ENCODE measurements around the gene LIMA1. TPM values are rescaled to one million over a fixed set of nuclear protein-coding genes. Genes with fewer than 3 reads are reported as not detected.
A peak's percentile ranks its signal among the peaks of the same experiment; 100 is the strongest.

The LIMA1 gene
- total and polyA plus RNA-seq, 2 experiments from 2014 or later = 8.9 to 12.6 TPM

- no peaks in the 10 kb centered on the region for H3K27me3 ChIP-seq
- no peaks in the 10 kb centered on the region for H3K9me3 ChIP-seq (ENCODE audit: low read depth)
- TF ChIP-seq CTCF (IDR thresholded peaks at IDR 0.05; ENCODE audit: low read depth, low read length) = peak; percentile 61
- DNase-seq (ENCODE audit: low read depth in 1 of 2, low spot score in 1 of 2) = peak; percentile 28 to 71
- peaks cover 2% of the 10 kb centered on the region for H3K4me1 ChIP-seq (ENCODE audit: low read depth)
- H3K27ac ChIP-seq = no peak overlapping the region
- peaks cover 47% of the 10 kb centered on the region for H3K36me3 ChIP-seq
- no peak overlapping the region for H3K4me3 ChIP-seq
Measured at GRCh38 chr12:50132505-50133135, 150.7 kb downstream of the LIMA1 start.

DNA sequence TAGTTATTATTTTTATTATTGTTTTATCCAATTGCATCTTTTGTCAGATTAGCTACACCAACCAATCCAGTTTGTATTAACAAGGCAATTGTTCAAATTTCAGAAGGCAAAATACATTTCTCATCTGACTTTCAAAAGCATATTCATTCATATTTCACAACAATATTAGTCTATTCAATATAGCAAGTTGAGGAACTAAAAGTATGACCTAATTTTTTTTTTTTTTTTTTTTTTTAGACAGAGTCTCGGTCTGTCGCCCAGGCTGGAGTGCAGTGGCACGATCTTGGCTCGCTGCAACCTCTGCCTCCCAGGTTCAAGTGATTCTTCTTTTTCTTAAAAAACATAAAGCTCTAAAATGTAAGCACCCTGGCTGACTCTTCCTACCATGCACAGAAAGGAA is 154.0 kb downstream of the LIMA1 start:
- peaks cover 29% of the 10 kb centered on the region for H3K36me3 ChIP-seq
- no peaks in the 10 kb centered on the region for H3K27me3 ChIP-seq
- no peak overlapping the region for H3K4me3 ChIP-seq
- H3K9me3 ChIP-seq (ENCODE audit: low read depth) = no peaks in the 10 kb centered on the region
- H3K4me1 ChIP-seq (ENCODE audit: low read depth) = peaks cover 5% of the 10 kb centered on the region
- TF ChIP-seq CTCF (IDR thresholded peaks at IDR 0.05; ENCODE audit: low read depth, low read length) = no peak
- DNase-seq (ENCODE audit: low read depth in 1 of 2, low spot score in 1 of 2) = no peak
- H3K27ac ChIP-seq = no peak overlapping the region

GRCh38 chr12:50127546-50127945 is 155.8 kb downstream of the LIMA1 start:
- H3K4me1 ChIP-seq (ENCODE audit: low read depth) = peaks cover 5% of the 10 kb centered on the region
- peaks cover 25% of the 10 kb centered on the region for H3K36me3 ChIP-seq
- H3K9me3 ChIP-seq (ENCODE audit: low read depth) = no peaks in the 10 kb centered on the region
- H3K27me3 ChIP-seq = no peaks in the 10 kb centered on the region
- no peak for TF ChIP-seq CTCF (IDR thresholded peaks at IDR 0.05; ENCODE audit: low read depth, low read length)
- no peak overlapping the region for H3K4me3 ChIP-seq
- H3K27ac ChIP-seq = peak overlapping the region; percentile 34
- DNase-seq (ENCODE audit: low read depth in 1 of 2, low spot score in 1 of 2) = no peak

Other genes with a start within 250 kb of the LIMA1 start
- 5.0 and 7.0 TPM in 2 replicates for gene ASIC1, start 225.9 kb downstream of the LIMA1 start, total RNA-seq
- gene ASIC1, start 225.9 kb downstream of the LIMA1 start, polyA plus RNA-seq = 4.6 and 6.9 TPM in 2 replicates
- 97.8 and 108 TPM in 2 replicates for gene SMARCD1, start 198.2 kb downstream of the LIMA1 start, total RNA-seq
- gene SMARCD1, start 198.2 kb downstream of the LIMA1 start, polyA plus RNA-seq = 40.7 and 45.1 TPM in 2 replicates
- 1.7 and 3.4 TPM in 2 replicates for gene GPD1, start 179.5 kb downstream of the LIMA1 start, total RNA-seq
- 2.5 and 4.3 TPM in 2 replicates for gene GPD1, start 179.5 kb downstream of the LIMA1 start, polyA plus RNA-seq
- gene COX14, start 171.3 kb downstream of the LIMA1 start, total RNA-seq = 43.9 and 105 TPM in 2 replicates
- 234 and 265 TPM in 2 replicates for gene COX14, start 171.3 kb downstream of the LIMA1 start, polyA plus RNA-seq
- gene CERS5, start 116.2 kb downstream of the LIMA1 start, total RNA-seq = 51.9 and 78.4 TPM in 2 replicates
- 107 and 127 TPM in 2 replicates for gene CERS5, start 116.2 kb downstream of the LIMA1 start, polyA plus RNA-seq
- not detected in 2 replicates for gene FAM186A, start 113.1 kb upstream of the LIMA1 start, total RNA-seq
- gene FAM186A, start 113.1 kb upstream of the LIMA1 start, polyA plus RNA-seq = 0.47 and 0.57 TPM in 2 replicates
- 25.8 and 28.9 TPM in 2 replicates for gene LARP4, start 117.4 kb upstream of the LIMA1 start, total RNA-seq
- gene LARP4, start 117.4 kb upstream of the LIMA1 start, polyA plus RNA-seq = 28.3 and 36.8 TPM in 2 replicates
- gene DIP2B, start 221.5 kb upstream of the LIMA1 start, total RNA-seq = 39.3 and 55.1 TPM in 2 replicates
- gene DIP2B, start 221.5 kb upstream of the LIMA1 start, polyA plus RNA-seq = 15.5 and 17.7 TPM in 2 replicates